GM18520 (cell line): ENCODE data around the gene CYTH1.

Experiments used
- ATAC-seq: cut with Tn5 transposase; IDR thresholded peaks from one replicate; pipeline ENCODE4 v1.9.1; 2021; ENCODE audit not compliant: unreplicated experiment

The CYTH1 gene

GRCh38 chr17:78654325-78654724 lies 127.7 kb downstream of the CYTH1 start:
- ATAC-seq: no peak

- no peak for ATAC-seq
Measured at GRCh38 chr17:78653382-78653781, 128.7 kb downstream of the CYTH1 start.

- ATAC-seq: no peak
Measured at GRCh38 chr17:78652913-78653312, 129.2 kb downstream of the CYTH1 start.

- ATAC-seq: no peak
Measured at GRCh38 chr17:78652024-78652423, 130.0 kb downstream of the CYTH1 start.

GRCh38 chr17:78651554-78651953 lies 130.5 kb downstream of the CYTH1 start:
- ATAC-seq: no peak

- no peak for ATAC-seq
Measured at GRCh38 chr17:78650093-78650715, 131.9 kb downstream of the CYTH1 start.

- no peak for ATAC-seq
Measured at GRCh38 chr17:78648293-78648692, 133.8 kb downstream of the CYTH1 start.

- no peak for ATAC-seq
Measured at GRCh38 chr17:78647032-78647431, 135.0 kb downstream of the CYTH1 start.

GRCh38 chr17:78645421-78646295 lies 136.4 kb downstream of the CYTH1 start:
- no peak for ATAC-seq

- ATAC-seq: no peak
Measured at GRCh38 chr17:78644931-78645351, 137.1 kb downstream of the CYTH1 start.

- ATAC-seq: no peak
Measured at GRCh38 chr17:78644224-78644623, 137.8 kb downstream of the CYTH1 start.

- ATAC-seq: no peak
Measured at GRCh38 chr17:78643326-78643725, 138.7 kb downstream of the CYTH1 start.

- ATAC-seq: no peak
Measured at GRCh38 chr17:78642707-78643106, 139.4 kb downstream of the CYTH1 start.

GRCh38 chr17:78641666-78642065 lies 140.4 kb downstream of the CYTH1 start:
- ATAC-seq: no peak

- no peak for ATAC-seq
Measured at GRCh38 chr17:78641243-78641642, 140.8 kb downstream of the CYTH1 start.

GRCh38 chr17:78640700-78641099 lies 141.4 kb downstream of the CYTH1 start:
- no peak for ATAC-seq

- no peak for ATAC-seq
Measured at GRCh38 chr17:78637643-78638420, 144.2 kb downstream of the CYTH1 start.

GRCh38 chr17:78637146-78637545 lies 144.9 kb downstream of the CYTH1 start:
- no peak for ATAC-seq

GRCh38 chr17:78634154-78634553 lies 147.9 kb downstream of the CYTH1 start:
- ATAC-seq: no peak

GRCh38 chr17:78629436-78629995 lies 152.6 kb downstream of the CYTH1 start:
- no peak for ATAC-seq
